Thyroid gland (tissue), 4 donors: ENCODE data around the gene SLC25A18.

Experiments used
- POLR2A ChIP-seq, 2 donors: fragments of 450-650 bp; IDR thresholded peaks; one replicate each; pipeline ENCODE4 v1.6.1; 2017; ENCODE audit warnings: antibody characterized with exemption in 2 of 2, mild to moderate bottlenecking in 2 of 2, moderate library complexity in 1 of 2
- TF ChIP-seq, protein P1 (sequence below), 6 experiments: fragments of 200-600 bp in 3 of 6; fragments of 450-650 bp in 3 of 6; sonication (generic) in 3 of 6; IDR thresholded peaks; one replicate each; pipeline ENCODE4 v1.5.1; 2016 to 2019; ENCODE audit warnings: antibody characterized with exemption in 6 of 6, mild to moderate bottlenecking in 2 of 6, inconsistent platforms in 1 of 6, moderate library complexity in 1 of 6

DNA sequence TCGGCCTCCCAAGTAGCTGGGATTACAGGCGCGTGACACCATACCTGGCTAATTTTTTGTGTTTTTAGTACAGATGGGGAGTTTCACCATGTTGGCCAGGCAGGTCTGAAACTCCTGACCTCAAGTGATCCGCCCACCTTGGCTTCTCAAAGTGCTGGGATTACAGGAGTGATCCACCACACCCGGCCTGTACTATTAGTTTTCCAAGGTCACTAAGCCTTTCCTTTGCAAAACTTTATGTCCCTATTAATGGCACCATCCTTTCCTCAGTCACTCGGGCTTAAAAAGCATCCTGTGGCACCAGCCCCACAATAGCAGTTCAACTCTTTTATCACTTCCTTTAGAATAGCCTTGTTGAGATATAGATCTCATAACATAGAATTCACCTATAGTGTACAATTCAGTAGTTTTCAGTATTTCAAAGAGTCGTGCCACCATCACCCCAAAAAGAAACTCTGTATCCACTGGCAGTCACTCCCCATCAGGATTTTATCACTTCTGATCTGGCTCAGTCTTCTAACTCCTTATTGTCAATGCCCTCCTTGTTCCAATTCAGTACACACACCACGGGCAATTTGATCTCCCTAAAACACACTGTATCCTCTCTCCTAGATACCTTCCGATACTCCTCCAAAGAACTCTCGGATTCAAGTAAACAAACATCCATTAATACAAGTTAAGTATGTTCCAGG lies 74.3 kb downstream of the SLC25A18 start:
- TF ChIP-seq, protein P1, sequence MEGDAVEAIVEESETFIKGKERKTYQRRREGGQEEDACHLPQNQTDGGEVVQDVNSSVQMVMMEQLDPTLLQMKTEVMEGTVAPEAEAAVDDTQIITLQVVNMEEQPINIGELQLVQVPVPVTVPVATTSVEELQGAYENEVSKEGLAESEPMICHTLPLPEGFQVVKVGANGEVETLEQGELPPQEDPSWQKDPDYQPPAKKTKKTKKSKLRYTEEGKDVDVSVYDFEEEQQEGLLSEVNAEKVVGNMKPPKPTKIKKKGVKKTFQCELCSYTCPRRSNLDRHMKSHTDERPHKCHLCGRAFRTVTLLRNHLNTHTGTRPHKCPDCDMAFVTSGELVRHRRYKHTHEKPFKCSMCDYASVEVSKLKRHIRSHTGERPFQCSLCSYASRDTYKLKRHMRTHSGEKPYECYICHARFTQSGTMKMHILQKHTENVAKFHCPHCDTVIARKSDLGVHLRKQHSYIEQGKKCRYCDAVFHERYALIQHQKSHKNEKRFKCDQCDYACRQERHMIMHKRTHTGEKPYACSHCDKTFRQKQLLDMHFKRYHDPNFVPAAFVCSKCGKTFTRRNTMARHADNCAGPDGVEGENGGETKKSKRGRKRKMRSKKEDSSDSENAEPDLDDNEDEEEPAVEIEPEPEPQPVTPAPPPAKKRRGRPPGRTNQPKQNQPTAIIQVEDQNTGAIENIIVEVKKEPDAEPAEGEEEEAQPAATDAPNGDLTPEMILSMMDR (IDR thresholded peaks at IDR 0.05): no peak
- no peak for TF ChIP-seq POLR2A (IDR thresholded peaks at IDR 0.05)
